Myometrial cell (primary cell): Measurements from ENCODE around the gene ZNF513. TPM values are rescaled to one million over a fixed set of nuclear protein-coding genes. Genes with fewer than 3 reads are reported as not detected.

Experiments
- total RNA-seq: library from RNA; depleted of rRNA; stranded (reverse); fragments of >200 nt; gene quantifications from 2 replicates; pipeline ENCODE4 v1.2.3, GENCODE V29; 2015

ZNF513 gene
- total RNA-seq: 5.1 and 6.6 TPM in 2 replicates

GRCh38 chr2:27380626-27381545 lies at the start of gene ZNF513:
TSS of gene ZNF513 (minus strand) at chr2:27380734. CDS start at chr2:27380526, 208 bp downstream.

GRCh38 chr2:27428213-27428977 lies 47.9 kb upstream of the ZNF513 start, which contains the start of gene NRBP1:
TSS of gene NRBP1 (plus strand) at chr2:27428631. CDS start at chr2:27433274, 4,643 bp downstream.

GRCh38 chr2:27409321-27410073 lies 29.0 kb upstream of the ZNF513 start, which contains the start of gene PPM1G:
TSS of gene PPM1G (minus strand) at chr2:27409591. CDS start at chr2:27409422, 169 bp downstream.

GRCh38 chr2:27370026-27370815 lies 10.3 kb downstream of the ZNF513 start, which contains the start of the genes EIF2B4 and SNX17:
TSS of gene EIF2B4 (minus strand) at chr2:27370338. CDS start at chr2:27370314, 24 bp downstream.
TSS of gene SNX17 (plus strand) at chr2:27370616. CDS start at chr2:27370744, 128 bp downstream.

GRCh38 chr2:27356382-27357181 lies 24.0 kb downstream of the ZNF513 start, which contains the start of gene GTF3C2:
TSS of gene GTF3C2 (minus strand) at chr2:27356764. CDS start at chr2:27343554, 13,210 bp downstream.

Other genes with a start within 250 kb of the ZNF513 start
- 49.8 and 70.1 TPM in 2 replicates for gene PREB, start 246.1 kb downstream of the ZNF513 start, total RNA-seq
- not detected in 2 replicates for gene PRR30, start 241.3 kb downstream of the ZNF513 start, total RNA-seq
- not detected in 2 replicates for gene TCF23, start 231.7 kb downstream of the ZNF513 start, total RNA-seq
- 246 and 294 TPM in 2 replicates for gene ATRAID, start 168.7 kb downstream of the ZNF513 start, total RNA-seq
- 21.0 and 24.8 TPM in 2 replicates for gene SLC5A6, start 168.5 kb downstream of the ZNF513 start, total RNA-seq
- 41.5 and 65.4 TPM in 2 replicates for gene CAD, start 163.4 kb downstream of the ZNF513 start, total RNA-seq
- gene SLC30A3, start 117.7 kb downstream of the ZNF513 start, total RNA-seq: not detected in 2 replicates
- gene DNAJC5G, start 105.3 kb downstream of the ZNF513 start, total RNA-seq: not detected in 2 replicates
- under 0.01 TPM in 1 of 2 replicates, not detected in the other for gene TRIM54, start 98.3 kb downstream of the ZNF513 start, total RNA-seq
- gene UCN, start 72.3 kb downstream of the ZNF513 start, total RNA-seq: not detected in 2 replicates
- gene MPV17, start 57.6 kb downstream of the ZNF513 start, total RNA-seq: 134 TPM in 2 replicates
- 50.5 and 53.7 TPM in 2 replicates for gene GTF3C2, start 24.0 kb downstream of the ZNF513 start, total RNA-seq
- gene EIF2B4, start 10.4 kb downstream of the ZNF513 start, total RNA-seq: 39.9 and 53.0 TPM in 2 replicates
- gene SNX17, start 10.1 kb downstream of the ZNF513 start, total RNA-seq: 194 and 201 TPM in 2 replicates
- 100 and 113 TPM in 2 replicates for gene PPM1G, start 28.9 kb upstream of the ZNF513 start, total RNA-seq
- 96.9 and 112 TPM in 2 replicates for gene NRBP1, start 47.9 kb upstream of the ZNF513 start, total RNA-seq
- not detected in 2 replicates for gene KRTCAP3, start 61.6 kb upstream of the ZNF513 start, total RNA-seq
- gene IFT172, start 109.0 kb upstream of the ZNF513 start, total RNA-seq: 17.6 and 19.5 TPM in 2 replicates
- gene FNDC4, start 114.5 kb upstream of the ZNF513 start, total RNA-seq: 28.5 and 31.9 TPM in 2 replicates
- not detected in 2 replicates for gene GCKR, start 116.1 kb upstream of the ZNF513 start, total RNA-seq
- gene ZNF512, start 202.3 kb upstream of the ZNF513 start, total RNA-seq: 17.3 and 43.6 TPM in 2 replicates
- gene CCDC121, start 248.3 kb upstream of the ZNF513 start, total RNA-seq: 1.2 and 2.7 TPM in 2 replicates
- 43.2 and 49.1 TPM in 2 replicates for gene GPN1, start 248.3 kb upstream of the ZNF513 start, total RNA-seq